GM12878 (cell line): ENCODE results near the gene ROCK2. TPM values are rescaled to one million over a fixed set of nuclear protein-coding genes. Genes with fewer than 3 reads are reported as not detected.

ENCODE experiments used
- ATAC-seq: fragments of 200-7000 bp; cut with Tn5 transposase; 3 replicates; pipeline ENCODE4 v1.9.1; 2020; ENCODE audit warnings: mild to moderate bottlenecking, moderate library complexity
- BruUV-seq: library from RNA; stranded (reverse); fragments of 400-500 nt; replicated peaks from 2 replicates; lab custom pipeline; 2021; lab: Mats Ljungman, UMichigan
- CTCF ChIA-PET: fragments of 300-600 bp; sonication (Branson Sonifier 250); formaldehyde crosslinking; extraction: SDS; loops from one replicate; lab custom pipeline; 2021; ENCODE audit warnings: inconsistent platforms; lab: Yijun Ruan, JAX
- POLR2A ChIA-PET: fragments of 350-600 bp; formaldehyde crosslinking; extraction: SDS; loops from one replicate; lab custom pipeline; 2021; ENCODE audit warnings: inconsistent platforms; lab: Charles Lee
- RAD21 ChIA-PET: fragments of 300-600 bp; sonication (Branson Sonifier 250); formaldehyde crosslinking; loops from one replicate; lab custom pipeline; 2023; ENCODE audit warnings: antibody characterized with exemption; ENCODE audit not compliant: unreplicated experiment; lab: Charles Lee
- SMC1A ChIA-PET: fragments of 300-600 bp; sonication (Branson Sonifier 250); formaldehyde crosslinking; loops from one replicate; lab custom pipeline; 2023; ENCODE audit not compliant: unreplicated experiment, uncharacterized antibody; lab: Charles Lee
- DNase-seq: peaks from one replicate; pipeline ENCODE4 v3.0.0-alpha.2; 2011; ENCODE audit warnings: low read depth, low spot score
- FAIRE-seq: peaks from 3 replicates; lab custom pipeline; 2011; peaks lifted over from hg19 to GRCh38; lab: Jason Lieb, UNC
- H2AFZ ChIP-seq: 2 replicates; pipeline ENCODE4 v1.6.0; 2011; ENCODE audit warnings: low read depth, low read length, control low read depth; ENCODE audit not compliant: control insufficient read depth
- H3K27ac ChIP-seq: 2 replicates; pipeline ENCODE4 v1.5.1; 2011; ENCODE audit warnings: control low read depth; ENCODE audit not compliant: control insufficient read depth, insufficient read depth
- H3K27me3 ChIP-seq, 2 experiments: replicated peaks in 1 of 2; 2 replicates each; pipeline versions ENCODE4 v1.6.0 to v1.6.1; 2011; ENCODE audit warnings: low read length in 1 of 2; ENCODE audit not compliant: control insufficient read depth in 2 of 2, insufficient read depth in 2 of 2
- H3K36me3 ChIP-seq, 2 experiments: 2 replicates each; pipeline ENCODE4 v1.5.1; 2011; ENCODE audit warnings: low read length in 1 of 2; ENCODE audit not compliant: control insufficient read depth in 2 of 2, insufficient read depth in 2 of 2
- H3K4me1 ChIP-seq: 2 replicates; pipeline ENCODE4 v1.6.1; 2011; ENCODE audit warnings: mild to moderate bottlenecking, low read length, moderate library complexity, mixed read lengths; ENCODE audit not compliant: control insufficient read depth, insufficient read depth
- H3K4me2 ChIP-seq: 2 replicates; pipeline ENCODE4 v1.6.0; 2011; ENCODE audit warnings: control low read depth; ENCODE audit not compliant: control insufficient read depth, insufficient read depth
- H3K4me3 ChIP-seq: fragments of 200-600 bp; sonication (generic); 2 replicates; pipeline ENCODE4 v1.5.1; 2016
- H3K79me2 ChIP-seq: 2 replicates; pipeline ENCODE4 v1.6.0; 2011; ENCODE audit warnings: low read length; ENCODE audit not compliant: control insufficient read depth, insufficient read depth
- H3K9ac ChIP-seq: 2 replicates; pipeline ENCODE4 v1.8.0; 2011; ENCODE audit warnings: low read length, control low read depth, mixed read lengths; ENCODE audit not compliant: control insufficient read depth, insufficient read depth
- H3K9me3 ChIP-seq: replicated peaks from 3 replicates; pipeline ENCODE4 v1.5.1; 2011; ENCODE audit warnings: mild to moderate bottlenecking, low read length; ENCODE audit not compliant: control insufficient read depth, insufficient read depth
- H4K20me1 ChIP-seq: 2 replicates; pipeline ENCODE4 v1.6.0; 2011; ENCODE audit not compliant: control insufficient read depth, insufficient read depth
- CBFB ChIP-seq: IDR thresholded peaks from 2 replicates; pipeline ENCODE4 v1.6.1; 2016; ENCODE audit warnings: antibody characterized with exemption, low read depth
- CHD1 ChIP-seq: IDR thresholded peaks from 2 replicates; pipeline ENCODE4 v1.6.1; 2012; ENCODE audit warnings: low read depth, low read length, improper control_type of control experiment
- GABPA ChIP-seq: IDR thresholded peaks from 2 replicates; pipeline ENCODE4 v1.6.1; 2014; ENCODE audit warnings: antibody characterized with exemption, low read depth, mild to moderate bottlenecking, inconsistent platforms
- GATAD2B ChIP-seq: fragments of 450-650 bp; conservative IDR thresholded peaks from 2 replicates; pipeline ENCODE4 v1.6.1; 2017; ENCODE audit warnings: low read depth, mild to moderate bottlenecking, moderate library complexity
- IRF4 ChIP-seq: IDR thresholded peaks from 2 replicates; pipeline ENCODE4 v1.6.1; 2011; ENCODE audit warnings: low read depth, low read length
- MEF2B ChIP-seq: fragments of 450-650 bp; IDR thresholded peaks from 2 replicates; pipeline ENCODE4 v1.6.1; 2018; ENCODE audit warnings: mild to moderate bottlenecking, moderate library complexity; ENCODE audit not compliant: partially characterized antibody, poor library complexity, severe bottlenecking
- MYB ChIP-seq: fragments of 150-350 bp; IDR thresholded peaks from 2 replicates; pipeline ENCODE4 v1.6.1; 2014; ENCODE audit warnings: mild to moderate bottlenecking, low read depth, low read length, borderline replicate concordance
- RBBP5 ChIP-seq: fragments of 200-600 bp; sonication (generic); conservative IDR thresholded peaks from 2 replicates; pipeline ENCODE4 v1.6.1; 2016
- SKIL ChIP-seq: fragments of 450-650 bp; IDR thresholded peaks from 2 replicates; pipeline ENCODE4 v1.6.1; 2017; ENCODE audit warnings: mild to moderate bottlenecking, low read depth, inconsistent platforms; ENCODE audit not compliant: poor library complexity, severe bottlenecking
- USF1 ChIP-seq: IDR thresholded peaks from 2 replicates; pipeline ENCODE4 v1.6.1; 2011; ENCODE audit warnings: borderline replicate concordance, low read depth, mild to moderate bottlenecking, moderate library complexity, mixed read lengths, low read length; ENCODE audit not compliant: insufficient read depth; ENCODE audit errors: extremely low read length
- ZZZ3 ChIP-seq: IDR thresholded peaks from 2 replicates; pipeline ENCODE4 v1.6.1; 2011; ENCODE audit warnings: low read depth; ENCODE audit not compliant: control insufficient read depth, insufficient read length
- WGBS: methylation state at CpG from one replicate; pipeline ENCODE4 v1.1.6; 2016; ENCODE audit warnings: low lambda C conversion rate; ENCODE audit not compliant: insufficient replicate concordance, insufficient coverage; ENCODE audit errors: missing lambda C conversion rate; 5-methylcytosine and 5-hydroxymethylcytosine counted together
- in situ Hi-C: fragments of 300-500 bp; cut with MboI; formaldehyde crosslinking; loops from 9 replicates; pipeline ENCODE4 v1.14.3; 2018; ENCODE audit warnings: mixed read lengths
- intact Hi-C: fragments of 100-400 bp; cut with micrococcal nuclease; formaldehyde crosslinking; loops from one replicate; pipeline ENCODE4 v1.14.2; 2022; ENCODE audit not compliant: unreplicated experiment
- polyA plus RNA-seq, 11 experiments: library from polyadenylated mRNA; depleted of rRNA in 4 of 11; unstranded in 6 of 11; stranded (reverse) in 5 of 11; fragments of >200 nt; fragmentation: Nextera tagmentation in 4 of 11; fragmentation: Illumina TruSeq in 1 of 11; extraction: Ambion mirVana in 4 of 11; extraction: Trizol in 1 of 11; gene quantifications; 1 replicate in 1 of 11; 2 replicates in 10 of 11; pipeline versions ENCODE4 v1.2.1 to v1.2.3, GENCODE V29; 2011 to 2016; ENCODE audit warnings: inconsistent platforms in 2 of 11, missing spikeins in 2 of 11, low read depth in 1 of 11
- total RNA-seq, 4 experiments: library from RNA; depleted of rRNA in 3 of 4; stranded (reverse); fragments of >200 nt in 3 of 4; fragmentation: Illumina TruSeq in 1 of 4; extraction: Trizol in 1 of 4; gene quantifications; 2 replicates each; pipeline versions ENCODE4 v1.2.1 to v1.2.3, GENCODE V29; 2013 to 2021
- TF ChIP-seq, protein P1 (sequence below): fragments of 450-650 bp; IDR thresholded peaks from 2 replicates; pipeline ENCODE4 v1.6.1; 2016; ENCODE audit warnings: mild to moderate bottlenecking
- TF ChIP-seq, protein P2 (sequence below): fragments of 450-650 bp; IDR thresholded peaks from 2 replicates; pipeline ENCODE4 v1.6.1; 2016; ENCODE audit warnings: mild to moderate bottlenecking, moderate library complexity, borderline replicate concordance
- TF ChIP-seq, protein P3 (sequence below): fragments of 450-650 bp; conservative IDR thresholded peaks from 2 replicates; pipeline ENCODE4 v1.6.1; 2017; ENCODE audit warnings: mild to moderate bottlenecking, moderate library complexity

The ROCK2 gene
- total and polyA plus RNA-seq, 10 of the 15 experiments (the other 5 are each of a cell fraction or from before 2014, with no cell fraction given), result 4.6 to 22.1 (median 8.3) TPM

- Histone ChIP-seq H3K9ac (no peak overlapping the region), H3K4me1 (no peaks in the 10 kb centered on the region), H3K27me3 (no peaks in the 10 kb centered on the region), H3K9me3 (no peaks in the 10 kb centered on the region), H4K20me1 (no peaks in the 10 kb centered on the region), H2AFZ (no peak overlapping the region), H3K27ac (no peak overlapping the region), H3K36me3 (no peaks in the 10 kb centered on the region), H3K79me2 (no peaks in the 10 kb centered on the region), H3K4me3 (no peak overlapping the region), H3K4me2 (no peak overlapping the region)
- FAIRE-seq, result no peak
- 100% methylated on average over 1 of the region's 1 CpG for WGBS
- BruUV-seq, result no TSS peak
- no peak for DNase-seq
- CTCF ChIA-PET, result no interaction called here
- no peak for ATAC-seq
- POLR2A ChIA-PET, result interaction anchor here (0.6 to 0.7 kb wide), 2 partner anchors 35 to 61 kb away, joined by 3 to 4 read pairs; no protein-coding TSS in a partner anchor
- RAD21 ChIA-PET, result no interaction called here
- SMC1A ChIA-PET, result no interaction called here
- intact Hi-C loops, result no loop called here
- in situ Hi-C loops, result no loop called here
- TF ChIP-seq MYB, result no peak
- TF ChIP-seq CHD1, result no peak
- TF ChIP-seq CBFB, result no peak
- TF ChIP-seq IRF4, result no peak
- no peak for TF ChIP-seq GABPA
- no peak for TF ChIP-seq GATAD2B
- TF ChIP-seq, protein P1, sequence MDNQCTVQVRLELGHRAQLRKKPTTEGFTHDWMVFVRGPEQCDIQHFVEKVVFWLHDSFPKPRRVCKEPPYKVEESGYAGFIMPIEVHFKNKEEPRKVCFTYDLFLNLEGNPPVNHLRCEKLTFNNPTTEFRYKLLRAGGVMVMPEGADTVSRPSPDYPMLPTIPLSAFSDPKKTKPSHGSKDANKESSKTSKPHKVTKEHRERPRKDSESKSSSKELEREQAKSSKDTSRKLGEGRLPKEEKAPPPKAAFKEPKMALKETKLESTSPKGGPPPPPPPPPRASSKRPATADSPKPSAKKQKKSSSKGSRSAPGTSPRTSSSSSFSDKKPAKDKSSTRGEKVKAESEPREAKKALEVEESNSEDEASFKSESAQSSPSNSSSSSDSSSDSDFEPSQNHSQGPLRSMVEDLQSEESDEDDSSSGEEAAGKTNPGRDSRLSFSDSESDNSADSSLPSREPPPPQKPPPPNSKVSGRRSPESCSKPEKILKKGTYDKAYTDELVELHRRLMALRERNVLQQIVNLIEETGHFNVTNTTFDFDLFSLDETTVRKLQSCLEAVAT, result no peak
- TF ChIP-seq, protein P2, sequence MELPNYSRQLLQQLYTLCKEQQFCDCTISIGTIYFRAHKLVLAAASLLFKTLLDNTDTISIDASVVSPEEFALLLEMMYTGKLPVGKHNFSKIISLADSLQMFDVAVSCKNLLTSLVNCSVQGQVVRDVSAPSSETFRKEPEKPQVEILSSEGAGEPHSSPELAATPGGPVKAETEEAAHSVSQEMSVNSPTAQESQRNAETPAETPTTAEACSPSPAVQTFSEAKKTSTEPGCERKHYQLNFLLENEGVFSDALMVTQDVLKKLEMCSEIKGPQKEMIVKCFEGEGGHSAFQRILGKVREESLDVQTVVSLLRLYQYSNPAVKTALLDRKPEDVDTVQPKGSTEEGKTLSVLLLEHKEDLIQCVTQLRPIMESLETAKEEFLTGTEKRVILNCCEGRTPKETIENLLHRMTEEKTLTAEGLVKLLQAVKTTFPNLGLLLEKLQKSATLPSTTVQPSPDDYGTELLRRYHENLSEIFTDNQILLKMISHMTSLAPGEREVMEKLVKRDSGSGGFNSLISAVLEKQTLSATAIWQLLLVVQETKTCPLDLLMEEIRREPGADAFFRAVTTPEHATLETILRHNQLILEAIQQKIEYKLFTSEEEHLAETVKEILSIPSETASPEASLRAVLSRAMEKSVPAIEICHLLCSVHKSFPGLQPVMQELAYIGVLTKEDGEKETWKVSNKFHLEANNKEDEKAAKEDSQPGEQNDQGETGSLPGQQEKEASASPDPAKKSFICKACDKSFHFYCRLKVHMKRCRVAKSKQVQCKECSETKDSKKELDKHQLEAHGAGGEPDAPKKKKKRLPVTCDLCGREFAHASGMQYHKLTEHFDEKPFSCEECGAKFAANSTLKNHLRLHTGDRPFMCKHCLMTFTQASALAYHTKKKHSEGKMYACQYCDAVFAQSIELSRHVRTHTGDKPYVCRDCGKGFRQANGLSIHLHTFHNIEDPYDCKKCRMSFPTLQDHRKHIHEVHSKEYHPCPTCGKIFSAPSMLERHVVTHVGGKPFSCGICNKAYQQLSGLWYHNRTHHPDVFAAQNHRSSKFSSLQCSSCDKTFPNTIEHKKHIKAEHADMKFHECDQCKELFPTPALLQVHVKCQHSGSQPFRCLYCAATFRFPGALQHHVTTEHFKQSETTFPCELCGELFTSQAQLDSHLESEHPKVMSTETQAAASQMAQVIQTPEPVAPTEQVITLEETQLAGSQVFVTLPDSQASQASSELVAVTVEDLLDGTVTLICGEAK, result no peak
- no peak for TF ChIP-seq MEF2B
- no peak for TF ChIP-seq USF1
- TF ChIP-seq RBBP5, result no peak
- TF ChIP-seq SKIL, result no peak
- TF ChIP-seq, protein P3, sequence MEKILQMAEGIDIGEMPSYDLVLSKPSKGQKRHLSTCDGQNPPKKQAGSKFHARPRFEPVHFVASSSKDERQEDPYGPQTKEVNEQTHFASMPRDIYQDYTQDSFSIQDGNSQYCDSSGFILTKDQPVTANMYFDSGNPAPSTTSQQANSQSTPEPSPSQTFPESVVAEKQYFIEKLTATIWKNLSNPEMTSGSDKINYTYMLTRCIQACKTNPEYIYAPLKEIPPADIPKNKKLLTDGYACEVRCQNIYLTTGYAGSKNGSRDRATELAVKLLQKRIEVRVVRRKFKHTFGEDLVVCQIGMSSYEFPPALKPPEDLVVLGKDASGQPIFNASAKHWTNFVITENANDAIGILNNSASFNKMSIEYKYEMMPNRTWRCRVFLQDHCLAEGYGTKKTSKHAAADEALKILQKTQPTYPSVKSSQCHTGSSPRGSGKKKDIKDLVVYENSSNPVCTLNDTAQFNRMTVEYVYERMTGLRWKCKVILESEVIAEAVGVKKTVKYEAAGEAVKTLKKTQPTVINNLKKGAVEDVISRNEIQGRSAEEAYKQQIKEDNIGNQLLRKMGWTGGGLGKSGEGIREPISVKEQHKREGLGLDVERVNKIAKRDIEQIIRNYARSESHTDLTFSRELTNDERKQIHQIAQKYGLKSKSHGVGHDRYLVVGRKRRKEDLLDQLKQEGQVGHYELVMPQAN, result no peak
- TF ChIP-seq ZZZ3, result no peak
Observed at GRCh38 chr2:11263177-11263576, 81.3 kb downstream of the ROCK2 start.
